Measurements from ENCODE around the gene ERMAP.
"Not testable (repeated sequence)": the region's sequence is repeated elsewhere in the genome, so short reads cannot be mapped to it uniquely, and the experiment has no call there.

The ERMAP gene

GRCh38 chr1:42801832-42802473, 15.0 kb upstream of the ERMAP start:
- no peak for TF ChIP-seq CTCF (IDR thresholded peaks at IDR 0.05; ENCODE audit: control insufficient read depth, insufficient read depth, low read depth, low read length, missing control alignments)
- DNase-seq (ENCODE audit: low read depth) = peak; percentile 8
- H3K4me3 ChIP-seq (ENCODE audit: control insufficient read depth, low read depth, low read length) = no peak overlapping the region

GRCh38 chr1:42806171-42806570, 10.8 kb upstream of the ERMAP start:
- no peak for TF ChIP-seq CTCF (IDR thresholded peaks at IDR 0.05; ENCODE audit: control insufficient read depth, insufficient read depth, low read depth, low read length, missing control alignments)

GRCh38 chr1:42806593-42806992, 10.3 kb upstream of the ERMAP start:
- no peak for TF ChIP-seq CTCF (IDR thresholded peaks at IDR 0.05; ENCODE audit: control insufficient read depth, insufficient read depth, low read depth, low read length, missing control alignments)
- DNase-seq (ENCODE audit: low read depth) = no peak
- no peak overlapping the region for H3K4me3 ChIP-seq (ENCODE audit: control insufficient read depth, low read depth, low read length)

More at GRCh38 chr1:42806171-42806570, 10.8 kb upstream of the ERMAP start:
- DNase-seq (ENCODE audit: low read depth) = no peak
- H3K4me3 ChIP-seq (ENCODE audit: control insufficient read depth, low read depth, low read length) = no peak overlapping the region

GRCh38 chr1:42807056-42807668, 9.8 kb upstream of the ERMAP start:
- no peak for TF ChIP-seq CTCF (IDR thresholded peaks at IDR 0.05; ENCODE audit: control insufficient read depth, insufficient read depth, low read depth, low read length, missing control alignments)
- no peak for DNase-seq (ENCODE audit: low read depth)

GRCh38 chr1:42814815-42815214, 2.1 kb upstream of the ERMAP start:
- DNase-seq (ENCODE audit: low read depth); H3K4me3 ChIP-seq (ENCODE audit: control insufficient read depth, low read depth, low read length): not testable (repeated sequence)

More at GRCh38 chr1:42807056-42807668, 9.8 kb upstream of the ERMAP start:
- no peak overlapping the region for H3K4me3 ChIP-seq (ENCODE audit: control insufficient read depth, low read depth, low read length)

DNA sequence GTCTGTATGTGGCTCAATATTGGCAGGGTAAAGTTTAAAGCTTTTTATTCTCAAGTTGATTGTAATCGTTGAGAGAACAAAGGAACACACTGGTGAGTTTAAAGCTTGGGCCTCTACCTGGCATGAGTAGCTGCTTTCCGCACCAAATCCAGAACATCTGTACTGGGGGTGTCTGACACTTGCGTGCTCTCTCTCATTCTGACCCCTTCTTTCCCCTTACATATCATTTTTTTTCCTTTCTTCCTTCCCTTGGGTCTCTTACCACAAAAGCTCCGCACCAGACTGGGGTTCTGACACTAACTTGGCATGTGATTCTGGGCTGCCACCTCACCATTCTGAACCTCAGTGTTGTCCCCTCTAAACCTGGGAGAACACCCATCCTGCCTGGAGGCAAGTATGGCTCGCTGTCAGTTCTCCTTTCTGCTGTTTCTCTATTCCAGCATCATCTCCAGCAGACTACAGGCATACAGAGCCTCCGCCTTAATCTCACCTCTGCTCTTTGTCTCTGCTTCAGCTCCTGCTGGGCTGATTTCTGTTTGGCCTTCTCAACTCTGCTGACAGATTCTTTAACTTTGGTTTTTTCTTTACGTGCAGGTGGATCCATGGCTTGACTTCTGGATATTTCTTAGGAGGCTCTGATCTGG, 859 bp upstream of the ERMAP start:
- no peak for TF ChIP-seq CTCF (IDR thresholded peaks at IDR 0.05; ENCODE audit: control insufficient read depth, insufficient read depth, low read depth, low read length, missing control alignments)
- H3K4me3 ChIP-seq (ENCODE audit: control insufficient read depth, low read depth, low read length) = peak overlapping the region; percentile 87
- DNase-seq (ENCODE audit: low read depth) = no peak

- no peak for DNase-seq (ENCODE audit: low read depth)
- peak overlapping the region; percentile 48 for H3K4me3 ChIP-seq (ENCODE audit: control insufficient read depth, low read depth, low read length)
- TF ChIP-seq CTCF (IDR thresholded peaks at IDR 0.05; ENCODE audit: control insufficient read depth, insufficient read depth, low read depth, low read length, missing control alignments) = no peak
These were observed 482 bp downstream of the ERMAP start for GRCh38 chr1:42817440-42817767.

All from AG09309 (cell line).